Adrenal gland (tissue), 12 donors: ENCODE results near the gene MYOM1. TPM values are rescaled to one million over a fixed set of nuclear protein-coding genes. Genes with fewer than 3 reads are reported as not detected.
A peak's percentile ranks its signal among the peaks of the same experiment; 100 is the strongest.
"Not testable (repeated sequence)": the region's sequence is repeated elsewhere in the genome, so short reads cannot be mapped to it uniquely, and the experiment has no call there.

Experiments
- DNase-seq, 7 donors: peaks; one replicate each; pipeline ENCODE4 v3.0.0-alpha.2; 2019 to 2020
- H3K27ac ChIP-seq, 5 donors: fragments of 200-600 bp; sonication (generic) in 4 of 5; 1 replicate in 3 of 5; 2 replicates in 2 of 5; pipeline versions ENCODE4 v1.5.1 to v1.8.0; 2016 to 2020; ENCODE audit warnings: mild to moderate bottlenecking in 1 of 5
- H3K27me3 ChIP-seq: fragments of 200-600 bp; 2 replicates; pipeline ENCODE4 v1.8.0; 2021
- H3K36me3 ChIP-seq, 2 donors: fragments of 200-600 bp; replicated peaks in 1 of 2; 1 replicate in 1 of 2; 2 replicates in 1 of 2; pipeline versions ENCODE4 v1.5.1 to v1.8.0; 2018 to 2022
- H3K4me1 ChIP-seq, 2 donors: fragments of 200-600 bp; replicated peaks in 1 of 2; 1 replicate in 1 of 2; 2 replicates in 1 of 2; pipeline versions ENCODE4 v1.5.1 to v1.8.0; 2018 to 2021
- H3K4me3 ChIP-seq, 4 donors: fragments of 200-600 bp; sonication (generic) in 3 of 4; one replicate each; pipeline ENCODE4 v1.5.1; 2016 to 2018
- H3K9me3 ChIP-seq, 3 donors: fragments of 200-600 bp; sonication (generic) in 1 of 3; replicated peaks in 1 of 3; 1 replicate in 2 of 3; 2 replicates in 1 of 3; pipeline versions ENCODE4 v1.5.1 to v1.8.0; 2016 to 2021
- POLR2A ChIP-seq, 2 donors: fragments of 450-650 bp; IDR thresholded peaks; one replicate each; pipeline ENCODE4 v1.6.1; 2017; ENCODE audit warnings: antibody characterized with exemption in 2 of 2, mild to moderate bottlenecking in 2 of 2, moderate library complexity in 1 of 2
- WGBS, 4 donors: extraction: QIAGEN DNeasy Blood & Tissue Kit in 2 of 4; methylation state at CpG; one replicate each; pipeline versions ENCODE4 v1.1.5 to v1.1.7; 2013 to 2017; 5-methylcytosine and 5-hydroxymethylcytosine counted together
- intact Hi-C, 2 donors: fragments of 100-400 bp; cut with DNase I; formaldehyde crosslinking; loops; one replicate each; pipeline versions ENCODE4 v1.14.1 to v1.15.0; 2022 to 2023
- polyA plus RNA-seq, 3 donors: library from polyadenylated mRNA; stranded (reverse); fragments of 200-250 nt in 2 of 3; fragments of 350-450 nt in 1 of 3; fragmentation: Illumina TruSeq in 1 of 3; extraction: RNeasy Lipid Tissue Mini Kit (QIAGEN cat#74804) in 1 of 3; gene quantifications; one replicate each; pipeline ENCODE4 v1.2.3, GENCODE V29; 2013 to 2014
- total RNA-seq, 9 donors: library from RNA; depleted of rRNA in 4 of 9; stranded (reverse); fragments of >200 nt in 4 of 9; fragments of 120-200 nt in 1 of 9; fragmentation: NEBNext Ultra II Directional in 1 of 9; extraction: Animal tissue kit (Norgen Biotek cat#: 25700) in 1 of 9; gene quantifications; one replicate each; pipeline versions ENCODE4 v1.1.0 to v1.2.4, GENCODE V29; 2013 to 2023
- TF ChIP-seq, protein P1 (sequence below), 6 experiments: fragments of 450-650 bp in 4 of 6; fragments of 200-600 bp in 2 of 6; sonication (generic) in 1 of 6; IDR thresholded peaks; 1 replicate in 5 of 6; 2 replicates in 1 of 6; pipeline versions ENCODE4 v1.5.1 to v1.8.0; 2016 to 2021; ENCODE audit warnings: antibody characterized with exemption in 6 of 6, mild to moderate bottlenecking in 2 of 6, moderate library complexity in 1 of 6
- donor health status: healthy with polysubstance abuse.
- donor health status: Bipolar disorder and iron deficiency.
- donor health status: DM: yes; HTN: yes; CAD: no.
- donor health status: DM: no; HTN: no; CAD: no.
- donor health status: DM: no; HTN: no; CAD: no.
- donor health status: DM: yes; HTN: yes; CAD: no.

The MYOM1 gene
- total and polyA plus RNA-seq, 12 donors, result 1.3 to 70.0 (median 2.9) TPM

DNA sequence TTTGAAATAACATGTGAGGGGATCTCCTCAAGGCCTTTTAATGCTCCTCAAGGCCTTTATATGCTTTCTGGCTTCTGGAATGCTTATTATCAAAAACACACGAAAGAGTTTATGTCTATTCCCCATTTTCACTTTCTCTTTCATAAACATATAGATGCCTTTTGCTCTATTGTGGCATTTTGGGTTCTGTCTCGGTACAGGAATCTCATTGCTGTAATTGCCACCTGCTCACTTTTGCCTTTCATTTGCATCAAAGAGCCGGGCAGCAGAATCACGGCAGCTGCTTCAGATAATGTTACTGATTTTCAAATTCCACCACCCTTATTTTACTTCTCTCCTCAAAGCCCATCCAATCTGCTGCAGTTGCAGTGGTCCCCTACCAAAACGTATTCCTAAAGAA lies 152.0 kb downstream of the MYOM1 start:
- Histone ChIP-seq H3K27ac (no peak overlapping the region), H3K9me3 (no peaks in the 10 kb centered on the region), H3K4me3 (no peak overlapping the region), H3K4me1 (no peaks in the 10 kb centered on the region), H3K36me3 (no peaks in the 10 kb centered on the region), H3K27me3 (no peaks in the 10 kb centered on the region)
- WGBS, 4 donors, result 78 to 81% (median 79%) methylated on average over 5 of the region's 5 CpGs
- intact Hi-C loops, result loop anchor here (10.0 kb wide), 2 partner anchors 53 to 133 kb away; partner anchors contain the start of gene LPIN2 (in 1 of the 2)
- DNase-seq, result no peak
- TF ChIP-seq, protein P1, sequence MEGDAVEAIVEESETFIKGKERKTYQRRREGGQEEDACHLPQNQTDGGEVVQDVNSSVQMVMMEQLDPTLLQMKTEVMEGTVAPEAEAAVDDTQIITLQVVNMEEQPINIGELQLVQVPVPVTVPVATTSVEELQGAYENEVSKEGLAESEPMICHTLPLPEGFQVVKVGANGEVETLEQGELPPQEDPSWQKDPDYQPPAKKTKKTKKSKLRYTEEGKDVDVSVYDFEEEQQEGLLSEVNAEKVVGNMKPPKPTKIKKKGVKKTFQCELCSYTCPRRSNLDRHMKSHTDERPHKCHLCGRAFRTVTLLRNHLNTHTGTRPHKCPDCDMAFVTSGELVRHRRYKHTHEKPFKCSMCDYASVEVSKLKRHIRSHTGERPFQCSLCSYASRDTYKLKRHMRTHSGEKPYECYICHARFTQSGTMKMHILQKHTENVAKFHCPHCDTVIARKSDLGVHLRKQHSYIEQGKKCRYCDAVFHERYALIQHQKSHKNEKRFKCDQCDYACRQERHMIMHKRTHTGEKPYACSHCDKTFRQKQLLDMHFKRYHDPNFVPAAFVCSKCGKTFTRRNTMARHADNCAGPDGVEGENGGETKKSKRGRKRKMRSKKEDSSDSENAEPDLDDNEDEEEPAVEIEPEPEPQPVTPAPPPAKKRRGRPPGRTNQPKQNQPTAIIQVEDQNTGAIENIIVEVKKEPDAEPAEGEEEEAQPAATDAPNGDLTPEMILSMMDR (IDR thresholded peaks at IDR 0.05), result no peak
- no peak for TF ChIP-seq POLR2A (IDR thresholded peaks at IDR 0.05)

DNA sequence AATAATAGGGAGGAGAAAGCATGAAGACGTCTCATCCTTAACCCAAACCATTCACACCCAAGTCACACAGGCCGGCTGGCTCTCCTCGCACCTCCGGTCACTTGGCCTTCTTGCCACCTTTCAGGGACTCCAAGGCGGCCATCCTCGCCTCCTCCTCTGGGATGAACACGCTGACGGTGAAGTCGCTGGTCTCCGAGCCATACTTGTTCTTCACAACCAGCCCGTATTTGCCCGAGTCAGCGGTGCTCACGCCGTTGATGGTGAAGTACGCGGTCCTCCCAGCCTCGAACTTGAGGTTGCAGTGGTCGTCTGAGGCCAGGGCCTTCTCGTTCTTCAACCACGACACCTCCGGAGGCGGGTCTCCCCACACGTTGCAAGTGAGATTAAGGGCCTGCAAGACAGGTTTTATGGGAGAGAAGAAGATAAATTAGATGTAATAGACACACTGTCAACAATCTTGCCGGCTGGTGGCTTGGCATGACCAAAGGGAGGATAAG lies 152.6 kb downstream of the MYOM1 start:
- peak in 2 of 7 donors; percentile 18 to 36 for DNase-seq
- TF ChIP-seq POLR2A (IDR thresholded peaks at IDR 0.05), result no peak
- TF ChIP-seq, protein P1 (IDR thresholded peaks at IDR 0.05), result no peak
- Histone ChIP-seq H3K9me3 (no peaks in the 10 kb centered on the region), H3K36me3 (no peaks in the 10 kb centered on the region), H3K4me3 (no peak overlapping the region), H3K27ac (no peak overlapping the region), H3K4me1 (no peaks in the 10 kb centered on the region), H3K27me3 (no peaks in the 10 kb centered on the region)
- 90 to 94% (median 91%) methylated on average over 25 of the region's 25 CpGs for whole genome bisulfite sequencing, 4 donors
- intact Hi-C loops, result loop anchor here (10.0 kb wide), 2 partner anchors 52 to 132 kb away; partner anchors contain the start of gene LPIN2 (in 1 of the 2)

DNA sequence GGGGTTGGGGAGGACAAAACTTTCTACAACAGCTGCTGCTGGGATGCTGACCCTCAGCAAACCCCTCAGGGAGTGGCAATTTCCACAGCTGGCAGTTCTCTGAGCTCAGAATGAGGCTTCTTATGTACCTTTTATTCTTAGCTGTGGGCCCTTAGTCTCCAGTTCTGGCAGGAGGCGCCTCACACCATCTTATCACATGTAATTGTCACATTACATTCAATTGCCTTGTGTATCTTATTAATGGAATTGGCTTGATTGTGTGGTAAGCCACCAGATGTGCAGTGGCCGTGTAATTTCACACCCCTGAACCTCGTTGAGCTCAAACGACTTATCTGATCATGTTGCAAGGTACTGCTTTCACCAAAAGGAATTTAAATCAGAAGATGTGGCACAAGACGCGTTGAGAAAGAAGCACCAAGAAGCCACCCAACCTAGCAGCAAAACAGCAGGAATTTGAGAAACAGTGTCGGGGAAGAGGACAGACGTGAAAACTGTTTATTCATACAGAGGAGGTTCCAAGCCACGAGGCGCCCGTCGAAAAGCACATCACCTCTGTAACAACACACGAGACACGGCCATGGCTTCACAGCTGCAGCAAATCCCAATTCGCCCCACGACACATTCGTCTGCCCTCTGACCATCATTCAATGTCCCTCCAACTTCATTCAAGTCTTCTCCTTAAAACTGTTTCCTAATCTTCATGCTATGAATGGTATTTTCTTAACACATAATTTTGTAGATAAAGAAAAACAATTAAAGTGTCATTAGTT lies 153.2 kb downstream of the MYOM1 start:
- H3K4me3 ChIP-seq, result no peak overlapping the region
- TF ChIP-seq POLR2A (IDR thresholded peaks at IDR 0.05), result no peak
- TF ChIP-seq, protein P1 (IDR thresholded peaks at IDR 0.05), result no peak
- intact Hi-C loops, result loop anchor here (10.0 kb wide), 2 partner anchors 52 to 132 kb away; partner anchors contain the start of gene LPIN2 (in 1 of the 2)
- WGBS, 4 donors, result 85 to 92% (median 87%) methylated on average over 17 of the region's 17 CpGs
- no peak overlapping the region for H3K27ac ChIP-seq
- DNase-seq, result peak in 1 of 7 donors; percentile 15
- H3K27me3 ChIP-seq, result no peaks in the 10 kb centered on the region
- no peaks in the 10 kb centered on the region for H3K4me1 ChIP-seq
- H3K9me3 ChIP-seq, result no peaks in the 10 kb centered on the region
- H3K36me3 ChIP-seq, result no peaks in the 10 kb centered on the region

DNA sequence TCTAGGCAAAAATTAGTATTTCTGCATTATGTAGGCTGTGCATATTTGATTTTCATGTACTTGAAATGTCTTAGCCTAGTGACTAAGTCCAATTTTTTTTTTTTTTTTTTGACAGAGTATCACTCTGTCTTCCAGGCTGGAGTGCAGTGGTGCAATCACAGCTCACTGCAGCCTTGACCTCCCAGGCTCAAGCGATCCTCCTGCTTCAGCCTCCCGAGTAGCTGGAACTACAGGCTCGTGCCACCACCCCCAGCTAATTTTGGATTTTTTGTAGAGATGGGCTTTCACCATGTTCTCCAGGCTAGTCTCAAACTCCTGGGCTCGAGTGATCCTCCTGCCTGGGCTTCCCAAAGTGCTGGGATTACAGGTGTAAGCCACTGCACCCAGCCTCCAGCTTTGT lies 156.0 kb downstream of the MYOM1 start:
- 69 to 76% (median 73%) methylated on average over 4 of the region's 4 CpGs for WGBS, 4 donors
- intact Hi-C loops, result loop anchor here (10.0 kb wide), 2 partner anchors 49 to 129 kb away; partner anchors contain the start of gene LPIN2 (in 1 of the 2)
- DNase-seq, result peak in 1 of 7 donors; percentile 25
- peaks cover 0 to 19% of the 10 kb centered on the region in 2 donors for H3K4me1 ChIP-seq
- H3K27me3 ChIP-seq, H3K4me3 ChIP-seq, H3K36me3 ChIP-seq, H3K27ac ChIP-seq, H3K9me3 ChIP-seq: not testable (repeated sequence)
